Progenitor cell of endocrine pancreas (in vitro differentiated cells): Measurements from ENCODE around the gene ZNF343. TPM values are rescaled to one million over a fixed set of nuclear protein-coding genes. Genes with fewer than 3 reads are reported as not detected.
"Not testable (repeated sequence)": the region's sequence is repeated elsewhere in the genome, so short reads cannot be mapped to it uniquely, and the experiment has no call there.

Experiments used
- DNase-seq: peaks from one replicate; pipeline ENCODE4 v3.0.0; 2021; ENCODE audit warnings: low spot score; ENCODE audit not compliant: unreplicated experiment
- H3K27ac Mint-ChIP-seq: 2 replicates; pipeline ENCODE4 v1.8.0; 2021; ENCODE audit warnings: mild to moderate bottlenecking, moderate library complexity, mixed read lengths
- H3K27me3 Mint-ChIP-seq: 2 replicates; pipeline ENCODE4 v1.8.0; 2021; ENCODE audit warnings: mixed read lengths
- H3K36me3 Mint-ChIP-seq: 2 replicates; pipeline ENCODE4 v1.8.0; 2022; ENCODE audit warnings: mixed read lengths; ENCODE audit not compliant: insufficient read depth
- H3K4me1 Mint-ChIP-seq: 2 replicates; pipeline ENCODE4 v1.8.0; 2021; ENCODE audit warnings: low read depth, mixed read lengths
- H3K4me3 Mint-ChIP-seq: 2 replicates; pipeline ENCODE4 v1.8.0; 2021; ENCODE audit warnings: low read depth, mild to moderate bottlenecking, moderate library complexity, mixed read lengths
- H3K9me3 Mint-ChIP-seq: 2 replicates; pipeline ENCODE4 v1.8.0; 2021; ENCODE audit warnings: low read depth, mixed read lengths
- CTCF ChIP-seq: fragments of 200-600 bp; sonication (generic); IDR thresholded peaks from one replicate; pipeline ENCODE4 v1.5.0; 2021; ENCODE audit warnings: antibody characterized with exemption, mild to moderate bottlenecking; ENCODE audit not compliant: unreplicated experiment
- total RNA-seq: library from RNA; stranded (reverse); gene quantifications from 2 replicates; pipeline ENCODE4 v1.2.1, GENCODE V29; 2021

ZNF343 gene
- total RNA-seq, 1 donor from 2014 or later = 13.1 TPM

- Mint-ChIP-seq H3K4me1 (peaks cover 2% of the 10 kb centered on the region), H3K9me3 (no peaks in the 10 kb centered on the region), H3K27me3 (peaks cover 72% of the 10 kb centered on the region), H3K36me3 (no peaks in the 10 kb centered on the region), H3K4me3 (peak overlapping the region; percentile 89), H3K27ac (peak overlapping the region; percentile 77)
- no peak for DNase-seq
- TF ChIP-seq CTCF = peak; percentile 4
These were observed 16.2 kb upstream of the ZNF343 start for GRCh38 chr20:2524709-2525506.

GRCh38 chr20:2523919-2524708 is 15.4 kb upstream of the ZNF343 start:
- Mint-ChIP-seq H3K27ac (no peak overlapping the region), H3K9me3 (no peaks in the 10 kb centered on the region), H3K27me3 (peaks cover 72% of the 10 kb centered on the region), H3K4me3 (peak overlapping the region; percentile 89), H3K4me1 (peaks cover 2% of the 10 kb centered on the region), H3K36me3 (no peaks in the 10 kb centered on the region)
- TF ChIP-seq CTCF = peak; percentile 99
- DNase-seq = peak; percentile 90

- H3K9me3 Mint-ChIP-seq, H3K4me1 Mint-ChIP-seq, H3K36me3 Mint-ChIP-seq, DNase-seq, H3K4me3 Mint-ChIP-seq, H3K27ac Mint-ChIP-seq: not testable (repeated sequence)
- peaks cover 72% of the 10 kb centered on the region for H3K27me3 Mint-ChIP-seq
These were observed 14.2 kb upstream of the ZNF343 start for GRCh38 chr20:2522826-2523429.

GRCh38 chr20:2521369-2522305 is 12.9 kb upstream of the ZNF343 start:
- peaks cover 2% of the 10 kb centered on the region for H3K4me1 Mint-ChIP-seq
- H3K27ac Mint-ChIP-seq = no peak overlapping the region
- TF ChIP-seq CTCF = peak; percentile 87
- H3K9me3 Mint-ChIP-seq = no peaks in the 10 kb centered on the region
- no peak overlapping the region for H3K4me3 Mint-ChIP-seq
- no peak for DNase-seq
- peaks cover 60% of the 10 kb centered on the region for H3K27me3 Mint-ChIP-seq
- no peaks in the 10 kb centered on the region for H3K36me3 Mint-ChIP-seq

- Mint-ChIP-seq H3K27me3 (peaks cover 55% of the 10 kb centered on the region), H3K9me3 (no peaks in the 10 kb centered on the region), H3K36me3 (no peaks in the 10 kb centered on the region), H3K4me3 (no peak overlapping the region), H3K4me1 (peaks cover 2% of the 10 kb centered on the region), H3K27ac (no peak overlapping the region)
- no peak for TF ChIP-seq CTCF
- DNase-seq = no peak
These were observed 11.9 kb upstream of the ZNF343 start for GRCh38 chr20:2520617-2521016.
